PC-9 (cell line): ENCODE results near the gene C5orf46. TPM values are rescaled to one million over a fixed set of nuclear protein-coding genes. Genes with fewer than 3 reads are reported as not detected.
"Not testable (repeated sequence)": the region's sequence is repeated elsewhere in the genome, so short reads cannot be mapped to it uniquely, and the experiment has no call there.

Experiments
- Bru-seq: library from RNA; stranded (reverse); fragments of 400-500 nt; gene quantifications from one replicate; lab custom pipeline; 2021; lab: Mats Ljungman, UMichigan
- BruChase-seq, 2 experiments: library from RNA; stranded (reverse); fragments of 400-500 nt; gene quantifications; one replicate each; lab custom pipeline; 2021; lab: Mats Ljungman, UMichigan
- BruUV-seq: library from RNA; stranded (reverse); fragments of 400-500 nt; replicated peaks from 2 replicates; lab custom pipeline; 2021; lab: Mats Ljungman, UMichigan
- CTCF ChIA-PET: fragments of 300-600 bp; sonication (Branson Sonifier 250); formaldehyde crosslinking; loops from one replicate; lab custom pipeline; 2022; ENCODE audit warnings: antibody characterized with exemption; lab: Charles Lee
- POLR2A ChIA-PET: fragments of 300-600 bp; sonication (Branson Sonifier 250); formaldehyde crosslinking; loops from one replicate; lab custom pipeline; 2022; ENCODE audit warnings: antibody characterized with exemption; ENCODE audit not compliant: unreplicated experiment; lab: Charles Lee
- DNase-seq, 2 experiments: peaks; one replicate each; pipeline versions ENCODE4 v3.0.0 to v3.0.0-alpha.2; 2015 to 2022; ENCODE audit warnings: mixed read lengths in 1 of 2
- H2AFZ ChIP-seq: fragments of 200-600 bp; sonication (generic); 2 replicates; pipeline ENCODE4 v1.8.1; 2017; ENCODE audit warnings: antibody characterized with exemption
- H3F3A ChIP-seq: fragments of 200-600 bp; sonication (generic); 2 replicates; pipeline ENCODE4 v1.8.1; 2017; ENCODE audit warnings: antibody characterized with exemption, mild to moderate bottlenecking, low read depth; ENCODE audit not compliant: insufficient read depth
- H3K27ac ChIP-seq: fragments of 200-600 bp; sonication (generic); 2 replicates; pipeline ENCODE4 v1.6.1; 2016; ENCODE audit warnings: mixed run types
- H3K27me3 ChIP-seq: fragments of 200-600 bp; sonication (generic); 2 replicates; pipeline ENCODE4 v1.6.1; 2016; ENCODE audit warnings: low read depth, mixed run types; ENCODE audit not compliant: insufficient read depth
- H3K36me3 ChIP-seq: fragments of 200-600 bp; sonication (generic); 2 replicates; pipeline ENCODE4 v1.6.1; 2016; ENCODE audit warnings: low read depth, mixed run types
- H3K4me1 ChIP-seq: fragments of 200-600 bp; sonication (generic); replicated peaks from 2 replicates; pipeline ENCODE4 v1.6.1; 2016; ENCODE audit warnings: mixed run types; ENCODE audit not compliant: insufficient read depth
- H3K4me2 ChIP-seq: fragments of 200-600 bp; sonication (generic); 2 replicates; pipeline ENCODE4 v1.6.1; 2017; ENCODE audit warnings: mixed run types
- H3K4me3 ChIP-seq: fragments of 200-600 bp; sonication (generic); 2 replicates; pipeline ENCODE4 v1.6.1; 2016; ENCODE audit warnings: mixed run types
- H3K79me2 ChIP-seq: fragments of 200-600 bp; sonication (generic); 2 replicates; pipeline ENCODE4 v1.6.1; 2017; ENCODE audit warnings: low read depth, mixed run types
- H3K9me2 ChIP-seq: fragments of 200-600 bp; sonication (generic); 2 replicates; pipeline ENCODE4 v1.8.1; 2017; ENCODE audit warnings: mild to moderate bottlenecking; ENCODE audit not compliant: insufficient read depth
- H3K9me3 ChIP-seq: fragments of 200-600 bp; sonication (generic); 2 replicates; pipeline ENCODE4 v1.8.1; 2016; ENCODE audit warnings: low read depth; ENCODE audit not compliant: insufficient read depth
- H4K20me1 ChIP-seq: fragments of 200-600 bp; sonication (generic); 2 replicates; pipeline ENCODE4 v1.8.1; 2017; ENCODE audit not compliant: insufficient read depth
- EZH2 ChIP-seq: fragments of 200-600 bp; sonication (generic); IDR thresholded peaks from 2 replicates; pipeline ENCODE4 v1.8.0; 2017; ENCODE audit warnings: antibody characterized with exemption, low read depth
- intact Hi-C: fragments of 100-400 bp; cut with micrococcal nuclease; formaldehyde crosslinking; loops from one replicate; pipeline ENCODE4 v1.10.0; 2022; ENCODE audit not compliant: unreplicated experiment
- long read RNA-seq: library from polyadenylated mRNA; stranded (forward); transcript quantifications from one replicate; pipeline ENCODE4 v2.0.0, GENCODE V29; 2022
- total RNA-seq: library from RNA; stranded (reverse); gene quantifications from 2 replicates; pipeline ENCODE4 v1.2.3, GENCODE V29; 2021
- TF ChIP-seq, protein P1 (sequence below): fragments of 200-600 bp; sonication (generic); conservative IDR thresholded peaks from 2 replicates; pipeline ENCODE4 v1.6.1; 2017; ENCODE audit warnings: mixed run types, antibody characterized with exemption, mild to moderate bottlenecking, moderate library complexity

C5orf46 gene
- total RNA-seq (1.0 TPM in 1 of 2 replicates, not detected in the other), Bru-seq, nascent RNA (percentile 43 among the genes with signal in this experiment), BruChase-seq, experiment 1, labeled RNA remaining after a 2-hour chase (percentile 38 among the genes with signal in this experiment), BruChase-seq, experiment 2, labeled RNA remaining after a 6-hour chase (percentile 23 among the genes with signal in this experiment)
- long read RNA-seq, result 0 reads

DNA sequence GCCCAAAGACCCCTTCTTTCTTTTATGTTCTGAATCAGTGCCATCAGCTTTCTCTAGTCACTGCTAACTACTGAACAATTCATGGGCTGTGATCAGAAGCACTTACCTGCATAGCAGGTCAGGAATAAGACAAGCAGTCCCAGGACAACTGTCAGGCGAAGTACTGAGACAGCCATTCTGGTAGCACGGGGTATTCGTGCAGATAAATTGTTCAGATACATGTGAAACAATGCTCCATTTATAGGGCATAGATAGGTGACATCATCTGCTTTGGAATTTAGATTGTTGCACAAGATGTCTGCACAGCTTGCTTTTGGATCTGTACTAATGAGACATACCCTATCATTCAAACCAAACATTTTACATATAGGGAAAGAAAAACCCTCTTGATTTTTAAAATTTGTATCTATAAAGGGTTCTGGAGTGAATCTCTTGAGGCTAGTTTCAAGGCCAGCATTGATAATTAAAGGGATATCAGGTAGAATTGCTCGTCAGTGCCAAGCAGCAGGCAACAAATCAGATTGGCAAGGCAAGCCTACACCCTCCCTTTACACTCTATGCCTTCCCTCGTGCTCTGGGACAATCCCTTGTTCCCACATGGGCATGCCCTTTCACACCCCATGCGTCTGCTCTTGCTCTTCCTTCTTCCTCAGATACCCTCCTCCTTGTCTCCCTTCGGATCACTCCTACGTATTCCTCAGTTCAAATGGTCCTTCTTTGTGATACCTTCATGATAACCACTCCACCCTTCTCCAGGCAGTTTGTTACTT lies at the start of gene C5orf46:
TSS of gene C5orf46 (minus strand) at position 213 of the 770 bp plus-strand sequence. CDS start at position 176, 37 bp downstream.
- no peaks in the 10 kb centered on the region for H3K27me3 ChIP-seq
- H4K20me1 ChIP-seq, result no peaks in the 10 kb centered on the region
- BruUV-seq, result no TSS peak
- DNase-seq, result peak in 1 of 2 experiments; percentile 69
- peak within 1 kb of the TSS; percentile 21; the same call in 1 of the 2 replicates for H3K27ac ChIP-seq
- intact Hi-C loops, result no loop called here
- peaks cover 24% of the 10 kb centered on the region for H3K4me1 ChIP-seq
- H3K9me3 ChIP-seq, result no peaks in the 10 kb centered on the region
- TF ChIP-seq EZH2, result no peak
- TF ChIP-seq, protein P1, sequence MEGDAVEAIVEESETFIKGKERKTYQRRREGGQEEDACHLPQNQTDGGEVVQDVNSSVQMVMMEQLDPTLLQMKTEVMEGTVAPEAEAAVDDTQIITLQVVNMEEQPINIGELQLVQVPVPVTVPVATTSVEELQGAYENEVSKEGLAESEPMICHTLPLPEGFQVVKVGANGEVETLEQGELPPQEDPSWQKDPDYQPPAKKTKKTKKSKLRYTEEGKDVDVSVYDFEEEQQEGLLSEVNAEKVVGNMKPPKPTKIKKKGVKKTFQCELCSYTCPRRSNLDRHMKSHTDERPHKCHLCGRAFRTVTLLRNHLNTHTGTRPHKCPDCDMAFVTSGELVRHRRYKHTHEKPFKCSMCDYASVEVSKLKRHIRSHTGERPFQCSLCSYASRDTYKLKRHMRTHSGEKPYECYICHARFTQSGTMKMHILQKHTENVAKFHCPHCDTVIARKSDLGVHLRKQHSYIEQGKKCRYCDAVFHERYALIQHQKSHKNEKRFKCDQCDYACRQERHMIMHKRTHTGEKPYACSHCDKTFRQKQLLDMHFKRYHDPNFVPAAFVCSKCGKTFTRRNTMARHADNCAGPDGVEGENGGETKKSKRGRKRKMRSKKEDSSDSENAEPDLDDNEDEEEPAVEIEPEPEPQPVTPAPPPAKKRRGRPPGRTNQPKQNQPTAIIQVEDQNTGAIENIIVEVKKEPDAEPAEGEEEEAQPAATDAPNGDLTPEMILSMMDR, result no peak
- POLR2A ChIA-PET, result no interaction called here
- no peak within 1 kb of the TSS for H3K4me3 ChIP-seq
- no peaks in the 10 kb centered on the region for H3K36me3 ChIP-seq
- CTCF ChIA-PET, result interaction anchor here (1.0 kb wide), 1 partner anchor 19 kb away, joined by 3 read pairs; no protein-coding TSS in a partner anchor
- H3K79me2 ChIP-seq, result no peaks in the 10 kb centered on the region
- H2AFZ ChIP-seq, result peak within 1 kb of the TSS; percentile 10; the same call in 1 of the 2 replicates
- H3F3A ChIP-seq, result no peaks in the 10 kb centered on the region; the same call in 1 of the 2 replicates
- no peaks in the 10 kb centered on the region for H3K9me2 ChIP-seq
- H3K4me2 ChIP-seq, result peak within 1 kb of the TSS; percentile 54

DNA sequence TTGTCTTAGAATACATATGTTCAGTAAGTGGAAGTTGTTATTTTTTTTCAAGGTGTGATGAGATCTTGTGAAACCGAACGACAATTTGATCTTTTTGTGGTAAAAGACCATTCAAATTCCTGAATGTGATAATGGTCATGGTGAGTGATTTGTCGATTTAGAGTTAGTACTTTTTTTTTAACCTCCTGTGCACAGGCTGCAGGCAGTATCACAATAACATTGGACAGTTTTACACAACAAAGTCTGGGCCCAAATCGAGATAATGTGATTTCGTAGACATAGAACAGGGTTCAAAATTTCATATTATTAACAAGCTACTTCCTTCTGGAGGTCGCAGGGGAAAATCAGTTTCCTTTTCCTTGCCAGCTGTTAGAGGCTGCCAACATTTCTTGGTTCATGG lies 48.6 kb upstream of the C5orf46 start:
- DNase-seq, result no peak
- TF ChIP-seq, protein P1, result no peak
- no peak for TF ChIP-seq EZH2
- ChIA-PET CTCF (no interaction called here), POLR2A (no interaction called here)
- BruUV-seq, result no TSS peak
- Histone ChIP-seq H4K20me1 (no peaks in the 10 kb centered on the region), H3K4me1 (no peaks in the 10 kb centered on the region), H3F3A (no peaks in the 10 kb centered on the region), H3K79me2 (no peaks in the 10 kb centered on the region), H3K27me3 (no peaks in the 10 kb centered on the region), H3K9me2 (no peaks in the 10 kb centered on the region), H3K9me3 (no peaks in the 10 kb centered on the region), H3K4me3 (no peak overlapping the region), H3K4me2 (no peak overlapping the region), H3K36me3 (no peaks in the 10 kb centered on the region), H3K27ac (no peak overlapping the region), H2AFZ (no peak overlapping the region)
- intact Hi-C loops, result loop anchor here (5.0 to 10.0 kb wide), 2 partner anchors 57 to 1310 kb away; no protein-coding TSS in a partner anchor

DNA sequence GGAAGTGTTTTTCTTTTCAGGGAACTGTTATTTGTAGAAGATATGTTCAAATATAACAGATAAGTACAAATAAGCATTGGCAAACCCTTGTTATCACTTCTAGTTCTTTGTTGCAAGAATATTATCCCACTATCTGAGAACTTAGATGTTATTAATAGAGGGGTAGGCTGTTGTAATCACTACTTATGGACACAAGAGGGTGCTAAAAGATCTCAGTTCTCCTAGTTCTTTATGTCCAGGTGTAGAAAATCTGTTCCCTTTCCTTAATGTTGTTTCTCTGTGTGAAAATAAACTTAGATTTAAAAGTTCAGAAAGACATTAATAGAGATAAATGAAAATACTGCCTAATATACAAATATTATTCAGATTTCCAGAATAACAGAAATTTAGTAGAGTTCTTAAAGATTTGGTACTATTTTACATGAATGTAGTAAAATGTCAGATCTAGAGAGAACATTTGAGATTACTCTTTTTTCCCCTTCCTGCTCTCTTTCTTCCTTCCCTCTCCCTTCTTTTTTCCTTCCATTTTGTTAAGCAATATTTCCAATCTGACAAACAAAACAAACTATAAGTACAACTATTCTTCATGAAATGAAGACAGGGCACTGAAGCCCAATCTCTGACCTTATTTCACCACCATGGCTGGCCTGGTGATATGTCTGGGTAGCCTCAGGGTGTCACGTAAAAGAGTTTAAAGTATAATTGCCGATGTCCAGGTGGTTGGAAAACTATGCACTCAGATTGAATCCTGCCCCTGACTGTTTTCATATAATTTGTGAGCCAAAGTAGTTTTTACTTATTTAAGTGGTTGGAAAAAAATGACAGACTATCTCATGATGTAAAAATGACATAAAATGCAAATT lies 43.6 kb upstream of the C5orf46 start:
- BruUV-seq, result no TSS peak
- H3K79me2 ChIP-seq, result no peaks in the 10 kb centered on the region
- no peak overlapping the region for H2AFZ ChIP-seq
- ChIA-PET POLR2A (interaction anchor here (0.7 kb wide), 1 partner anchor 187 kb away, joined by 3 read pairs; no protein-coding TSS in a partner anchor), CTCF (interaction anchor here (1.0 kb wide), 1 partner anchor 781 kb away, joined by 7 read pairs; no protein-coding TSS in a partner anchor)
- H3K9me3 ChIP-seq, result no peaks in the 10 kb centered on the region
- no peaks in the 10 kb centered on the region for H3F3A ChIP-seq
- H4K20me1 ChIP-seq, result no peaks in the 10 kb centered on the region
- H3K36me3 ChIP-seq, result no peaks in the 10 kb centered on the region
- TF ChIP-seq, protein P1, result peak; percentile 83
- TF ChIP-seq EZH2, result no peak
- no peaks in the 10 kb centered on the region for H3K9me2 ChIP-seq
- intact Hi-C loops, result loop anchor here (1.0 to 10.0 kb wide), 7 partner anchors 62 to 1315 kb away; no protein-coding TSS in a partner anchor
- no peak overlapping the region for H3K4me3 ChIP-seq
- H3K27me3 ChIP-seq, result no peaks in the 10 kb centered on the region
- no peak overlapping the region for H3K27ac ChIP-seq
- no peak overlapping the region for H3K4me2 ChIP-seq
- peak in 1 of 2 experiments; percentile 42 for DNase-seq
- H3K4me1 ChIP-seq, result no peaks in the 10 kb centered on the region

DNA sequence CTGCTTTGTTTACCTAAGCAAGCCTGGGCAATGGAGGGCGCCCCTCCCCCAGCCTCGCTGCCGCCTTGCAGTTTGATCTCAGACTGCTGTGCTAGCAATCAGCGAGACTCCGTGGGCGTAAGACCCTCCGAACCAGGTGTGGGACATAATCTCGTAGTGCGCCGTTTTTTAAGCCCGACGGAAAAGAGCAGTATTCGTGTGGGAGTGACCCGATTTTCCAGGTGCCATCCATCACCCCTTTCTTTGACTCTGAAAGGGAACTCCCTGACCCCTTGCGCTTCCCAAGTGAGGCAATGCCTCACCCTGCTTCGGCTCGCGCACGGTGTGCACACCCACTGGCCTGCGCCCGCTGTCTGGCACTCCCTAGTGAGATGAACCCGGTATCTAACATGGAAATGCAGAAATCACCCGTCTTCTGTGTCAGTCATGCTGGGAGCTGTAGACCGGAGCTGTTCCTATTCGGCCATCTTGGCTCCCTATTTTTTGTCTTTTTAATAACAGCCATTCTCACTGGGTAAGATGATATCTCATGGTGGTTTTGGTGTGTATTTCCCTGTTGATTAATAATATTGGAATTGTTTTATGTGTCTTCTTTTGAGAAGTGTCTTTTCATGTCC lies 40.4 kb upstream of the C5orf46 start:
- CTCF ChIA-PET, result not testable (repeated sequence)

More for the DNA sequence above, 40.4 kb upstream of the C5orf46 start:
- H3F3A ChIP-seq, H3K9me3 ChIP-seq, BruUV-seq, DNase-seq, POLR2A ChIA-PET, H3K4me2 ChIP-seq, H3K4me3 ChIP-seq, H3K79me2 ChIP-seq, H2AFZ ChIP-seq, H3K9me2 ChIP-seq, H3K27ac ChIP-seq, H3K27me3 ChIP-seq, H4K20me1 ChIP-seq, H3K36me3 ChIP-seq, H3K4me1 ChIP-seq: not testable (repeated sequence)
- intact Hi-C loops, result loop anchor here (10.0 kb wide), 1 partner anchor 408 kb away; no protein-coding TSS in a partner anchor
